GM18868 (cell line): ENCODE measurements around the gene FAM181A.

ENCODE experiments used
- ATAC-seq: cut with Tn5 transposase; IDR thresholded peaks from one replicate; pipeline ENCODE4 v1.9.1; 2021; ENCODE audit warnings: mild to moderate bottlenecking, moderate library complexity; ENCODE audit not compliant: unreplicated experiment

FAM181A gene

GRCh38 chr14:93976477-93977057, 49.4 kb downstream of the FAM181A start, which contains the start of gene ASB2:
Gene ASB2, minus strand, starts transcription at chr14:93976570. Its CDS starts 12,031 bp downstream, at chr14:93964539.
- ATAC-seq, result peak; percentile 16

GRCh38 chr14:93977171-93977570, 50.0 kb downstream of the FAM181A start:
- no peak for ATAC-seq

GRCh38 chr14:93977790-93978581, 50.8 kb downstream of the FAM181A start:
- ATAC-seq, result no peak

GRCh38 chr14:93978735-93979134, 51.6 kb downstream of the FAM181A start:
- no peak for ATAC-seq
